ENCODE data around the gene CEP112. TPM values are rescaled to one million over a fixed set of nuclear protein-coding genes. Genes with fewer than 3 reads are reported as not detected.

The CEP112 gene
- total RNA-seq, 1 experiment from 2014 or later: 9.5 TPM

- TF ChIP-seq TCF7L2 (IDR thresholded peaks at IDR 0.05; ENCODE audit: low read depth, low read length) (no peak), CTCF (IDR thresholded peaks at IDR 0.05) (no peak), REST (IDR thresholded peaks at IDR 0.05; ENCODE audit: insufficient read depth in 1 of 2, low read depth in 2 of 2, low read length in 1 of 2) (no peak), POLR2AphosphoS5 (IDR thresholded peaks at IDR 0.05; ENCODE audit: low read depth, low read length) (no peak), SIN3A (IDR thresholded peaks at IDR 0.05; ENCODE audit: borderline replicate concordance, insufficient read depth, low read depth, low read length) (no peak)
- Histone ChIP-seq H3K27ac (ENCODE audit: low read length) (no peak overlapping the region), H3K36me3 (ENCODE audit: control insufficient read depth, insufficient read depth, low read length) (no peaks in the 10 kb centered on the region), H3K4me3 (ENCODE audit: low read depth in 2 of 2, low read length in 2 of 2) (no peak overlapping the region), H3K9me3 (ENCODE audit: control insufficient read depth, insufficient read depth, low read depth, low read length) (no peaks in the 10 kb centered on the region), H3K4me1 (ENCODE audit: control insufficient read depth, insufficient read depth, low read length) (no peaks in the 10 kb centered on the region), H3K27me3 (ENCODE audit: control insufficient read depth, insufficient read depth, low read length) (no peaks in the 10 kb centered on the region)
- in situ Hi-C loops (cut with HindIII; ENCODE audit: low pct_unique_long_range_greater_than_20kb, low sequenced_read_pairs): no loop called here
- intact Hi-C loops (cut with micrococcal nuclease; ENCODE audit: unreplicated experiment): no loop called here
- ChIA-PET CTCF (no interaction called here), POLR2A (no interaction called here)
- BruUV-seq (replicated peaks): no TSS peak
- DNase-seq (ENCODE audit: low read depth, low spot score) (no peak), ATAC-seq (no peak)
Measured at GRCh38 chr17:65586899-65587298, 605.0 kb downstream of the CEP112 start.

Other genes with a start within 250 kb of the CEP112 start
- gene APOH, start 37.3 kb upstream of the CEP112 start, total RNA-seq (2021; ENCODE audit: unreplicated experiment): 1.2 TPM
- gene PRKCA, start 110.5 kb upstream of the CEP112 start, total RNA-seq (2021; ENCODE audit: unreplicated experiment): 53.0 TPM